Measurements from ENCODE around the gene INTS15. TPM values are rescaled to one million over a fixed set of nuclear protein-coding genes. Genes with fewer than 3 reads are reported as not detected.
"Not testable (repeated sequence)": the region's sequence is repeated elsewhere in the genome, so short reads cannot be mapped to it uniquely, and the experiment has no call there.

The INTS15 gene
- total RNA-seq, 1 donor from 2014 or later: 10.4 TPM

- H3K9me3 ChIP-seq (ENCODE audit: control insufficient read depth in 3 of 3, low read length in 3 of 3); H3K27me3 ChIP-seq (ENCODE audit: control insufficient read depth in 3 of 3, insufficient read depth in 3 of 3, low read length in 3 of 3); H3K4me1 ChIP-seq (ENCODE audit: control insufficient read depth in 3 of 3, insufficient read depth in 3 of 3, low read length in 3 of 3): not testable (repeated sequence)
- H3K27ac ChIP-seq (ENCODE audit: low read depth, low read length): peak overlapping the region; percentile 93
- H3K36me3 ChIP-seq (ENCODE audit: control insufficient read depth in 3 of 3, insufficient read depth in 3 of 3, low read length in 3 of 3): peaks cover 15 to 23% (median 21%) of the 10 kb centered on the region in 3 donors
- peak overlapping the region in 1 of 3 donors; percentile 90 for H3K9ac ChIP-seq (ENCODE audit: low read depth in 1 of 3, low read length in 3 of 3)
- peak overlapping the region; percentile 77 to 83 (median 80) for H3K4me3 ChIP-seq (ENCODE audit: low read length in 3 of 3)
These were observed 12.9 kb upstream of the INTS15 start for GRCh38 chr7:6576867-6577368.

DNA sequence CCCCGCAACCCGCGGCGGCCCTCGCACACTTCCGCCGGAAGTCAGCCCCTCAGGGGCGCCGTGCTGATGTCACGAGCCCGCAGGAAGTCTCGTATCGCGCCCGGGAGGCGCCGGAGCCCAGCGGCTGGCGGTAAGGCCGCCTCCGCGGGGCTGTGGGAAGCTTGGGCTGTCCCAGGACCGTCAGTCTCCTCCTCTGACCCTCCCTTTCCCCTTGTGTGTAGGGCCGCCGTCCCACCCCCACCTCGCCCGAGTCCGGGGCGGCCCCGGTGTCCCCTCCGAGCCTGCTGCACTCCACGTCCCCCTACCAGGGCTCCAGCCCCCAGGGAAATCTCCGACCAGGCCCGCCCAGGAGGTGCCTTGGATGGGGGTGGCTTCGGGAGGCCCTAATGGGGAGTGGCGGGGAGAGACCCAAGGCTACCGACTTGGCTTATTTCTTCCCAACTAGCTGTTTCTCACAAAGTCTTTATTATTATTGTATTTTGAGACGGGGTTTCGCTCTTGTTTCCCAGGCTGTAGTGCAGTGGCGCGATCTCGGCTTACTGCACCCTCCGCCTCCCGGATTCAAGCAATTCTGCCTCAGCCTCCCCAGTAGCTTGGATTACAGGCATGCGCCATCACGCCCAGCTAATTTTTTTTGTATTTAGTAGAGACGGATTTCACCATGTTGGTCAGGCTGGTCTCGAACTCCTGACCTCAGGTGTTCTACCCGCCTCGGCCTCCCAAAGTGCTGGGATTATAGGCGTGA lies 12.3 kb upstream of the INTS15 start, which contains the start of gene ZDHHC4:
ZDHHC4 (plus strand) TSS at position 86 of the 745 bp plus-strand sequence. CDS start 3,108 bp downstream, outside the sequence.
- no peaks in the 10 kb centered on the region for H3K9me3 ChIP-seq (ENCODE audit: control insufficient read depth in 3 of 3, low read length in 3 of 3)
- H3K36me3 ChIP-seq (ENCODE audit: control insufficient read depth in 3 of 3, insufficient read depth in 3 of 3, low read length in 3 of 3): peaks cover 21 to 28% (median 26%) of the 10 kb centered on the region in 3 donors

GRCh38 chr7:6578114-6579084 lies 11.4 kb upstream of the INTS15 start:
- peak overlapping the region; percentile 93 for H3K27ac ChIP-seq (ENCODE audit: low read depth, low read length)
- H3K4me3 ChIP-seq (ENCODE audit: low read length in 3 of 3): peak overlapping the region in 1 of 3 donors; percentile 83
- H3K9ac ChIP-seq (ENCODE audit: low read depth in 1 of 3, low read length in 3 of 3): peak overlapping the region in 1 of 3 donors; percentile 92

More for the DNA sequence above, 12.3 kb upstream of the INTS15 start, which contains the start of gene ZDHHC4:
- Histone ChIP-seq H3K27me3 (ENCODE audit: control insufficient read depth in 3 of 3, insufficient read depth in 3 of 3, low read length in 3 of 3) (peaks cover 0 to 4% (median 2%) of the 10 kb centered on the region in 3 donors), H3K4me1 (ENCODE audit: control insufficient read depth in 3 of 3, insufficient read depth in 3 of 3, low read length in 3 of 3) (peaks cover 0 to 8% (median 3%) of the 10 kb centered on the region in 3 donors), H3K4me3 (ENCODE audit: low read length in 3 of 3) (peak within 1 kb of the TSS; percentile 77 to 83 (median 80)), H3K9ac (ENCODE audit: low read depth in 1 of 3, low read length in 3 of 3) (peak within 1 kb of the TSS; percentile 90 to 92 (median 91)), H3K27ac (ENCODE audit: low read depth, low read length) (peak within 1 kb of the TSS; percentile 93)

DNA sequence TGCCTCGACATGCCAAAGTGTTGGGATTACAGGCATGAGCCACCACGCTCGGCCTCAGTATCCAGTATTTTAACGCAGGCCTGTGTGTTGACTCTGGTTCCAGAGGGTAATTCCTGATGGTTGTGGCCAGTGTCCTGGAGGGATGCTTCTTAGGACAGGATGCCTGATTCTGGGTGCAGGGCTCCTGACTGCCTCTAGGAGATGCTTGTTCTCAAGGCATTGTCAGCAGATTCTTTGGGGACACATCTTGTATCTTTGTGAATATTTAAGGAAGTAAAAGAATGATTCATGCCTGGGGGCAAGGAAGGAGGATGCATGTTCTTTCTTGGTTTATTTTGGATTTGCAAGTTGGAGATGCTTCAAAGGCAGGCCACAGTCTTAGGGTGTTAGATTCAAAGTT lies 10.4 kb upstream of the INTS15 start:
- Histone ChIP-seq H3K9ac (ENCODE audit: low read depth in 1 of 3, low read length in 3 of 3) (no peak overlapping the region), H3K9me3 (ENCODE audit: control insufficient read depth in 3 of 3, low read length in 3 of 3) (no peaks in the 10 kb centered on the region), H3K27ac (ENCODE audit: low read depth, low read length) (no peak overlapping the region), H3K36me3 (ENCODE audit: control insufficient read depth in 3 of 3, insufficient read depth in 3 of 3, low read length in 3 of 3) (peaks cover 35 to 40% (median 38%) of the 10 kb centered on the region in 3 donors), H3K27me3 (ENCODE audit: control insufficient read depth in 3 of 3, insufficient read depth in 3 of 3, low read length in 3 of 3) (no peaks in the 10 kb centered on the region), H3K4me1 (ENCODE audit: control insufficient read depth in 3 of 3, insufficient read depth in 3 of 3, low read length in 3 of 3) (peaks cover 0 to 8% (median 3%) of the 10 kb centered on the region in 3 donors), H3K4me3 (ENCODE audit: low read length in 3 of 3) (no peak overlapping the region)

More at GRCh38 chr7:6578114-6579084, 11.4 kb upstream of the INTS15 start:
- Histone ChIP-seq H3K9me3 (ENCODE audit: control insufficient read depth in 3 of 3, low read length in 3 of 3) (no peaks in the 10 kb centered on the region), H3K36me3 (ENCODE audit: control insufficient read depth in 3 of 3, insufficient read depth in 3 of 3, low read length in 3 of 3) (peaks cover 28 to 32% (median 31%) of the 10 kb centered on the region in 3 donors), H3K27me3 (ENCODE audit: control insufficient read depth in 3 of 3, insufficient read depth in 3 of 3, low read length in 3 of 3) (peaks cover 0 to 4% (median 2%) of the 10 kb centered on the region in 3 donors), H3K4me1 (ENCODE audit: control insufficient read depth in 3 of 3, insufficient read depth in 3 of 3, low read length in 3 of 3) (peaks cover 0 to 8% (median 3%) of the 10 kb centered on the region in 3 donors)

- H3K9me3 ChIP-seq (ENCODE audit: control insufficient read depth in 3 of 3, low read length in 3 of 3); H3K27ac ChIP-seq (ENCODE audit: low read depth, low read length); H3K9ac ChIP-seq (ENCODE audit: low read depth in 1 of 3, low read length in 3 of 3); H3K27me3 ChIP-seq (ENCODE audit: control insufficient read depth in 3 of 3, insufficient read depth in 3 of 3, low read length in 3 of 3); H3K4me3 ChIP-seq (ENCODE audit: low read length in 3 of 3): not testable (repeated sequence)
- H3K36me3 ChIP-seq (ENCODE audit: control insufficient read depth in 3 of 3, insufficient read depth in 3 of 3, low read length in 3 of 3): peaks cover 44 to 63% (median 53%) of the 10 kb centered on the region in 3 donors
- peaks cover 8 to 12% (median 9%) of the 10 kb centered on the region in 3 donors for H3K4me1 ChIP-seq (ENCODE audit: control insufficient read depth in 3 of 3, insufficient read depth in 3 of 3, low read length in 3 of 3)
These were observed 3.9 kb upstream of the INTS15 start for GRCh38 chr7:6585746-6586432.

DNA sequence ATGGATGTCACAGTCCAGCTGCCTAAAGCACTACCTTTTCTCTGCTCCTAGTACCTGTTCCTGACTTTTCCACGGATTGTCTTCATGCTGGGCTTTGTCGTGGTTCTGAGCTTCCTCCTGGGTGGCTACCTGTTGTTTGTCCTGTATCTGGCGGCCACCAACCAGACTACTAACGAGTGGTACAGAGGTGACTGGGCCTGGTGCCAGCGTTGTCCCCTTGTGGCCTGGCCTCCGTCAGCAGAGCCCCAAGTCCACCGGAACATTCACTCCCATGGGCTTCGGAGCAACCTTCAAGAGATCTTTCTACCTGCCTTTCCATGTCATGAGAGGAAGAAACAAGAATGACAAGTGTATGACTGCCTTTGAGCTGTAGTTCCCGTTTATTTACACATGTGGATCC lies 1.3 kb upstream of the INTS15 start:
- H3K9ac ChIP-seq (ENCODE audit: low read depth in 1 of 3, low read length in 3 of 3): no peak overlapping the region
- H3K4me1 ChIP-seq (ENCODE audit: control insufficient read depth in 3 of 3, insufficient read depth in 3 of 3, low read length in 3 of 3): peaks cover 15 to 16% (median 15%) of the 10 kb centered on the region in 3 donors
- H3K36me3 ChIP-seq (ENCODE audit: control insufficient read depth in 3 of 3, insufficient read depth in 3 of 3, low read length in 3 of 3): peaks cover 26 to 50% (median 39%) of the 10 kb centered on the region in 3 donors
- no peaks in the 10 kb centered on the region for H3K9me3 ChIP-seq (ENCODE audit: control insufficient read depth in 3 of 3, low read length in 3 of 3)
- no peaks in the 10 kb centered on the region for H3K27me3 ChIP-seq (ENCODE audit: control insufficient read depth in 3 of 3, insufficient read depth in 3 of 3, low read length in 3 of 3)
- H3K27ac ChIP-seq (ENCODE audit: low read depth, low read length): no peak overlapping the region
- H3K4me3 ChIP-seq (ENCODE audit: low read length in 3 of 3): no peak overlapping the region

- Histone ChIP-seq H3K36me3 (ENCODE audit: control insufficient read depth in 3 of 3, insufficient read depth in 3 of 3, low read length in 3 of 3) (peaks cover 24 to 47% (median 41%) of the 10 kb centered on the region in 3 donors), H3K9ac (ENCODE audit: low read depth in 1 of 3, low read length in 3 of 3) (peak overlapping the region in 1 of 3 donors; percentile 91), H3K4me1 (ENCODE audit: control insufficient read depth in 3 of 3, insufficient read depth in 3 of 3, low read length in 3 of 3) (peaks cover 15 to 16% (median 15%) of the 10 kb centered on the region in 3 donors), H3K9me3 (ENCODE audit: control insufficient read depth in 3 of 3, low read length in 3 of 3) (no peaks in the 10 kb centered on the region), H3K4me3 (ENCODE audit: low read length in 3 of 3) (peak overlapping the region; percentile 30 to 96 (median 58)), H3K27ac (ENCODE audit: low read depth, low read length) (no peak overlapping the region), H3K27me3 (ENCODE audit: control insufficient read depth in 3 of 3, insufficient read depth in 3 of 3, low read length in 3 of 3) (no peaks in the 10 kb centered on the region)
These were observed 531 bp upstream of the INTS15 start for GRCh38 chr7:6589151-6589828.

DNA sequence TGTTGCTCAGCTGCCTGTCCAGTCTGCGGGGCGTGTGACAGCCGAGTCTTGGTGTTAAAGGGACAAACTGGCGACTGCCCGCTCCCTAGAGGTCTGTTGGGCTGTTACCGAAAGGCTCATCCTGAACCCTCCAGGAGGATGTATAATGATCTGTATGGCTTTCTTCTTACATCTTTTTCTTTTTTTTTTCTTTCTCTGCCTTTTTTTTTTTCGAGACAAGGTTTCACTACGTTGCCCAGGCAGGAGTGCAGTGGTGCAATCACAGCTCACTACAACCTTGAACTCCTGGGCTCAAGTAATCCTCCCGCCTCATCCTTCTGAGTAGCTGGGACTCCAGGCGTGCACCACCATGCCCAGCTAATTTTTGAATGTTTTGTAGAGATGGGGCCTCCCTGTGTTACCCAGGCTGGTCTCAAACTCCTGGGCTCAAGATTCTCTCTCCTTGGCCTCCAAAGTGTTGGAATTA lies 857 bp downstream of the INTS15 start:
- Histone ChIP-seq H3K4me1 (ENCODE audit: control insufficient read depth in 3 of 3, insufficient read depth in 3 of 3, low read length in 3 of 3) (peaks cover 15 to 16% (median 15%) of the 10 kb centered on the region in 3 donors), H3K27me3 (ENCODE audit: control insufficient read depth in 3 of 3, insufficient read depth in 3 of 3, low read length in 3 of 3) (no peaks in the 10 kb centered on the region), H3K4me3 (ENCODE audit: low read length in 3 of 3) (peak overlapping the region; percentile 87 to 96 (median 92)), H3K36me3 (ENCODE audit: control insufficient read depth in 3 of 3, insufficient read depth in 3 of 3, low read length in 3 of 3) (peaks cover 26 to 50% (median 43%) of the 10 kb centered on the region in 3 donors), H3K9me3 (ENCODE audit: control insufficient read depth in 3 of 3, low read length in 3 of 3) (no peaks in the 10 kb centered on the region), H3K9ac (ENCODE audit: low read depth in 1 of 3, low read length in 3 of 3) (peak overlapping the region; percentile 72 to 91 (median 87)), H3K27ac (ENCODE audit: low read depth, low read length) (peak overlapping the region; percentile 54)

Data from skeletal muscle tissue (tissue), 4 donors.